GM12878 (cell line): Measurements from ENCODE around the gene KMT2B.

Source experiments
- BACH1 ChIP-seq: fragments of 450-650 bp; IDR thresholded peaks from 2 replicates; pipeline ENCODE4 v1.6.1; 2017; ENCODE audit warnings: mild to moderate bottlenecking, borderline replicate concordance
- CHD4 ChIP-seq: fragments of 200-600 bp; sonication (generic); IDR thresholded peaks from 2 replicates; pipeline ENCODE4 v1.6.1; 2016; ENCODE audit warnings: mild to moderate bottlenecking
- EZH2 ChIP-seq: IDR thresholded peaks from 2 replicates; pipeline ENCODE4 v1.6.1; 2012; ENCODE audit warnings: low read depth, mild to moderate bottlenecking, control low read depth, inconsistent platforms, low read length, borderline replicate concordance; ENCODE audit not compliant: control insufficient read depth
- FOXK2 ChIP-seq: fragments of 450-650 bp; IDR thresholded peaks from 2 replicates; pipeline ENCODE4 v1.6.1; 2017; ENCODE audit warnings: mild to moderate bottlenecking, moderate library complexity
- POLR2A ChIP-seq: IDR thresholded peaks from 2 replicates; pipeline ENCODE4 v1.6.1; 2011; ENCODE audit warnings: low read depth, mild to moderate bottlenecking, low read length
- POLR2AphosphoS2 ChIP-seq: IDR thresholded peaks from 2 replicates; pipeline ENCODE4 v1.6.1; 2011; ENCODE audit warnings: low read depth, mild to moderate bottlenecking, low read length, improper control_type of control experiment, moderate library complexity
- POLR2AphosphoS5 ChIP-seq: IDR thresholded peaks from 2 replicates; pipeline ENCODE4 v1.6.1; 2011; ENCODE audit warnings: mild to moderate bottlenecking, low read length, inconsistent platforms
- SMAD1 ChIP-seq: fragments of 450-650 bp; IDR thresholded peaks from 2 replicates; pipeline ENCODE4 v1.6.1; 2018; ENCODE audit warnings: mild to moderate bottlenecking, low read depth; ENCODE audit not compliant: partially characterized antibody
- USF2 ChIP-seq: IDR thresholded peaks from 2 replicates; pipeline ENCODE4 v1.6.1; 2011; ENCODE audit warnings: low read depth, low read length, improper control_type of control experiment, borderline replicate concordance
- ZNF274 ChIP-seq: IDR thresholded peaks from one replicate; pipeline ENCODE4 v1.8.0; 2011; ENCODE audit not compliant: insufficient read length, insufficient read depth

GRCh38 chr19:35713904-35714495, 3.8 kb upstream of the KMT2B start:
- TF ChIP-seq CHD4 (no peak), SMAD1 (no peak), EZH2 (no peak), POLR2A (no peak; the same call in 1 of the 2 replicates), ZNF274 (no peak), BACH1 (no peak), POLR2AphosphoS5 (no peak), FOXK2 (no peak), USF2 (no peak), POLR2AphosphoS2 (no peak)
